ENCODE results near the gene DDA1. TPM values are rescaled to one million over a fixed set of nuclear protein-coding genes. Genes with fewer than 3 reads are reported as not detected.

DDA1 gene
- total RNA-seq: 10 to 100 TPM in 1 of 2 donors, 1 to 10 TPM in 1; 8.9 to 13.5 TPM

DNA sequence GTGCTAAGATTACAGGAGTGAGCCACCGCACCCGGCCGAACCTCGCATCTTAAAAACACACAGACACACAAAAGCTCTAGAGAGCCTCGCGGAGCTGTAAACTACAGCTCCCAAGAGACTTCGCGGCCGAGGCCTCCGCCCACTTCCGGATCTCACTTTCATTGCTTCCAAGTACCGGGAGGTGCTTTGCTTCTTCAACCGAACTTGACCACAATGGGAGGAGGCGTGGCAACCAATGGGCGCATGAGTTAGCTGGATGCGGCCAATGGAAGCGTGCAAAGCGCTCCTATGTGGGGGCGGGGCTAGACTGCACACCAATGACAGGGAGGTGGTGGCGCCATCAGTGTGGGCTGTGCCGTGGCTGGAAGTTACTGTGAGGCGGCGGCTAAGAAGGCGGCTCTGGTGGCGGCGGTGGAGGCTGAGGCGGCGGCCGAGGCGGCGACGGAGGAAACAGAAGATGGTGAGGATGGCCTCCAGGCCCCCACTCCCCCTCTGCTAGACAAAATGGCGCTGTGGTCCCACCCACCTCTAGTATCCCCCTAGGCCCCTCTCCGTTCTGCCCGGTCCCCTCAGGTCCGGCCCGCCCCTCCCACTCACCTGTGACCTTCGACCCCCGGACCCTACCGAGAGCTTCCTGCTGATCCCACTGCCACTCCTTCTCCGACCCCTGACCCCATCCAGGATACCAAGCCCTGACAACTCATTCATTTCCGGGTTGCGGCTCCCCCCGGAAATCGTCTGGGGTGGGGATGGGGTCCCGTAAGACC, at the start of gene DDA1:
Gene DDA1 (plus strand): TSS at position 366 of the 767 bp plus-strand sequence. CDS start 92 bp downstream, at position 458.
- no peaks in the 10 kb centered on the region for H3K9me3 ChIP-seq
- H3K27me3 ChIP-seq (replicated peaks; ENCODE audit: insufficient read depth): no peaks in the 10 kb centered on the region
- ATAC-seq (ENCODE audit: insufficient number of reproducible peaks, low FRiP score, low read depth) (peak; percentile 95), DNase-seq (ENCODE audit: low spot score) (peak; percentile 100)
- peaks cover 5% of the 10 kb centered on the region for H3K36me3 ChIP-seq
- TF ChIP-seq, protein P1, sequence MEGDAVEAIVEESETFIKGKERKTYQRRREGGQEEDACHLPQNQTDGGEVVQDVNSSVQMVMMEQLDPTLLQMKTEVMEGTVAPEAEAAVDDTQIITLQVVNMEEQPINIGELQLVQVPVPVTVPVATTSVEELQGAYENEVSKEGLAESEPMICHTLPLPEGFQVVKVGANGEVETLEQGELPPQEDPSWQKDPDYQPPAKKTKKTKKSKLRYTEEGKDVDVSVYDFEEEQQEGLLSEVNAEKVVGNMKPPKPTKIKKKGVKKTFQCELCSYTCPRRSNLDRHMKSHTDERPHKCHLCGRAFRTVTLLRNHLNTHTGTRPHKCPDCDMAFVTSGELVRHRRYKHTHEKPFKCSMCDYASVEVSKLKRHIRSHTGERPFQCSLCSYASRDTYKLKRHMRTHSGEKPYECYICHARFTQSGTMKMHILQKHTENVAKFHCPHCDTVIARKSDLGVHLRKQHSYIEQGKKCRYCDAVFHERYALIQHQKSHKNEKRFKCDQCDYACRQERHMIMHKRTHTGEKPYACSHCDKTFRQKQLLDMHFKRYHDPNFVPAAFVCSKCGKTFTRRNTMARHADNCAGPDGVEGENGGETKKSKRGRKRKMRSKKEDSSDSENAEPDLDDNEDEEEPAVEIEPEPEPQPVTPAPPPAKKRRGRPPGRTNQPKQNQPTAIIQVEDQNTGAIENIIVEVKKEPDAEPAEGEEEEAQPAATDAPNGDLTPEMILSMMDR (IDR thresholded peaks at IDR 0.05): no peak
- H3K27ac ChIP-seq: peak within 1 kb of the TSS; percentile 35 to 62
- peaks cover 28 to 56% of the 10 kb centered on the region in 2 donors for H3K4me1 ChIP-seq (ENCODE audit: control insufficient read depth in 1 of 2, low read depth in 2 of 2)
- peak within 1 kb of the TSS; percentile 91 for H3K4me3 ChIP-seq

DNA sequence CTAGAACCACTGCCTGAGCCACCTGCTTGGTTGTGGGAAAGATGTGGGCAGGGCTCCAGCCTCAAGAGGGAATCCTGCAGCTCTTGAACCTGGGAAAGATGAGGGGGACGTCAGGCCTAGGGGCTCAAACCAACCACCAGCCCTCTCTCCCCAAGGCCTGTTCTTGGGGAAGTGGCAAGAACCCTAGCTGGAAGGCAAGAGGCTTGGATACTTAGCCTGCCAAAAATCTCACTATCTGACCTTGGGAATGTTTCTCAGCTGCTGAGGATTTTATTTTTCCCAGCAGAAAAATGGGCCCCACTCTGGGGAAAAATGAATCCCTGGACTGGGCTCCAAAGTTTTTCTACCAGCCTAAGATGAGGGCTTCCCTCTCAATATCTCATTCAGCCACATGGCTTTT, 49.4 kb upstream of the DDA1 start:
- Histone ChIP-seq H3K36me3 (no peaks in the 10 kb centered on the region), H3K9me3 (no peaks in the 10 kb centered on the region), H3K4me1 (ENCODE audit: control insufficient read depth in 1 of 2, low read depth in 2 of 2) (no peaks in the 10 kb centered on the region), H3K27me3 (replicated peaks; ENCODE audit: insufficient read depth) (no peaks in the 10 kb centered on the region), H3K4me3 (no peak overlapping the region), H3K27ac (no peak overlapping the region)
- no peak for DNase-seq (ENCODE audit: low spot score)
- TF ChIP-seq, protein P1 (IDR thresholded peaks at IDR 0.05): no peak
- ATAC-seq (ENCODE audit: insufficient number of reproducible peaks, low FRiP score, low read depth): no peak

DNA sequence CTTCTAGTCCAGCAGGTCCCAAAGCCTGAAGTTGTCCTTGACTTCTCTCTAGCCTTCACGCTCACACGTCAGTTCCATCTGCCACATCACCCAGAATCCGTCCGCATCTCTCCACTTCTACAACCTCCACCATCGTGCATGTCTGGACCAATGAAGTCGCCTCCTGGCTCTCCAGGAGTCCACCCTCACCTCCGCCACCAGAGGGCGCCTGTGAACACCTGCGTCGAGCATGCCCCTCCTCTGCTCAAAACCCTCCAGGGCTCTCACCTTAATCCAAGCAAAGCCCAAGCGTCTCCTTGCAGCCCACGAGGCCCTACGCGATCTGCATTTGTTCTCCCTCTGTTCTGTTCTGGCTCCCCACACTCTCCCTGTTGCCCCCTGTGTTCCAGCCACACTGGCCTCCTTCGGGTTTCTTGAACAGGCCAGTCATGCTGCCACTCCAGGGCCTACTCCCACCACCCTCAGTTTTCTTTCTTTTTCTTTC, 48.5 kb upstream of the DDA1 start:
- no peak for DNase-seq (ENCODE audit: low spot score)
- Histone ChIP-seq H3K27me3 (replicated peaks; ENCODE audit: insufficient read depth) (no peaks in the 10 kb centered on the region), H3K4me1 (ENCODE audit: control insufficient read depth in 1 of 2, low read depth in 2 of 2) (no peaks in the 10 kb centered on the region), H3K27ac (no peak overlapping the region), H3K4me3 (no peak overlapping the region), H3K9me3 (no peaks in the 10 kb centered on the region), H3K36me3 (no peaks in the 10 kb centered on the region)
- peak; percentile 59 for ATAC-seq (ENCODE audit: insufficient number of reproducible peaks, low FRiP score, low read depth)
- TF ChIP-seq, protein P1 (IDR thresholded peaks at IDR 0.05): peak; percentile 91

DNA sequence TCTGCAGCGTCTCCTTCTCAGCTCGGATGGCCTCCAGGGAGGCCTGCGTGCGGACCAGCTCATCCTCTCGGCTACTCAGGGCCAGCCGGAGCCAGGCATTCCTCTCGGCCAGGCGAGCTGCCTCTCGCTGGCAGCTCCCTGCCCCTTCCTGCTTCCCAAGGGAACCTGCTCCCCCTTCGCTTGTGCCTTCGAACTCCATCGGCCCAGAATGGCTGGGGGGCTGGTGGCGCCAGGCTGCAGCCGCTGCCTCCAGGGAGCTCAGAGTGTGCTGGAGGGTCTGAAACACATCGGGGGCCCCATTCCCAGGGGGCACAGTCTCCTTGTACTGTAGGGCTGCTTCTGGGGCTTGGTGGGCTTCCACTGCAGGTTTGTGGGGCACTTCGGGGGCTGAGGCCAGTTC, 46.8 kb upstream of the DDA1 start:
- Histone ChIP-seq H3K9me3 (no peaks in the 10 kb centered on the region), H3K27ac (no peak overlapping the region), H3K27me3 (replicated peaks; ENCODE audit: insufficient read depth) (no peaks in the 10 kb centered on the region), H3K36me3 (no peaks in the 10 kb centered on the region), H3K4me3 (no peak overlapping the region), H3K4me1 (ENCODE audit: control insufficient read depth in 1 of 2, low read depth in 2 of 2) (no peaks in the 10 kb centered on the region)
- TF ChIP-seq, protein P1 (IDR thresholded peaks at IDR 0.05): no peak
- ATAC-seq (ENCODE audit: insufficient number of reproducible peaks, low FRiP score, low read depth): no peak
- no peak for DNase-seq (ENCODE audit: low spot score)

DNA sequence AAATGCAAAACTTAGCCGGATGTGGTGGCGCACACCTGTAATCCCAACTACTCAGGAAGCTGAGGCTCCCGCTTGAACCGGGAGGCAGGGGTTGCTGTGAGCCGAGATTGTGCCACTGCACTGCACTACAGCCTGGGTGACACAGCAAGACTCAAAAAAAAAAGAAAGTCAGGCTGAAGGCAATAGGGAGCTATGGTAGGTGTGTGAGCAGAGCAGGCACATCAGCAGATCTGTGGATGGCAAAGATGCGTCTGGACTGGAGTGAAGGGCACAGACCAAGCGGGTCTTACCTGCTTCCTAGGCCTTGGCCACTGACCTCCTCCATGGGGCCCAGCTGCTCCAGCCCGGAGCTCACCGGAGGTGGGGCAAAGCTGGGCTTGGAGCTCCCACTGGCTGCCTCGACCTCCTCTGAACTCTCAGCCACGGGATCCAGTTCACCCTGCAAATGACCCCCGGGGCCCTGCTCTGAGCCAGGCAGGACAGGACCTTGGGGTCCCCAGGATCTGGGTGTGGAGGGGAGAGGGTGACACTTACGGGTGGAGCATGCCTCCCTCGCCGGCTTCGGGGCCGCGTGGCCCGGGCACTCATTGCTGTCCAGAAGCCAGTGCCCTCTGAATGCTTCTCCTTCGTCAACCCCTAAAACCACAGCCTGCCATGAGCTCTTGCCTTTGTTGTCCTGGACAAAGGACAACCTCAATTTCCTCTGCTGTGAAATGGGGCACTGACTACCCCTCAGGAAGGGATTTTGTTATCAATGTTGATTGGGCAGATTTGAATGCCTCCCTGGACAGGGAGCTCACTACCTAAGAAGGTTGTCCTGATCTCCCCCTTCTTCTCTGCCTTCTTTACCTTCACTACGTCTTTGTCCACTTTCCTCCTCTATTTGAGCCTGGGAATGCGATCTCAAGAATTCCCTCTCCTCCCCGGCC, 45.4 kb upstream of the DDA1 start:
- no peak for ATAC-seq (ENCODE audit: insufficient number of reproducible peaks, low FRiP score, low read depth)

More for the DNA sequence above, 45.4 kb upstream of the DDA1 start:
- Histone ChIP-seq H3K4me3 (no peak overlapping the region), H3K27ac (no peak overlapping the region), H3K36me3 (peaks cover 3% of the 10 kb centered on the region), H3K27me3 (replicated peaks; ENCODE audit: insufficient read depth) (no peaks in the 10 kb centered on the region), H3K4me1 (ENCODE audit: control insufficient read depth in 1 of 2, low read depth in 2 of 2) (peaks cover 6 to 8% of the 10 kb centered on the region in 2 donors), H3K9me3 (no peaks in the 10 kb centered on the region)
- TF ChIP-seq, protein P1 (IDR thresholded peaks at IDR 0.05): no peak
- DNase-seq (ENCODE audit: low spot score): no peak
